Tibial nerve (tissue), 4 donors: ENCODE measurements around the gene FBXO27.

Experiments
- CTCF ChIP-seq, 5 experiments: fragments of 200-600 bp in 3 of 5; fragments of 450-650 bp in 2 of 5; sonication (generic) in 3 of 5; IDR thresholded peaks; one replicate each; pipeline ENCODE4 v1.5.1; 2016 to 2019; ENCODE audit warnings: antibody characterized with exemption in 5 of 5, mild to moderate bottlenecking in 3 of 5, moderate library complexity in 2 of 5
- EP300 ChIP-seq, 2 donors: sonication (generic); formaldehyde crosslinking; IDR thresholded peaks; one replicate each; pipeline ENCODE4 v1.6.1; 2017; ENCODE audit warnings: antibody characterized with exemption in 2 of 2, mild to moderate bottlenecking in 1 of 2
- POLR2A ChIP-seq, 2 donors: fragments of 450-650 bp; IDR thresholded peaks; one replicate each; pipeline ENCODE4 v1.6.1; 2017; ENCODE audit warnings: antibody characterized with exemption in 2 of 2, mild to moderate bottlenecking in 2 of 2, moderate library complexity in 2 of 2

DNA sequence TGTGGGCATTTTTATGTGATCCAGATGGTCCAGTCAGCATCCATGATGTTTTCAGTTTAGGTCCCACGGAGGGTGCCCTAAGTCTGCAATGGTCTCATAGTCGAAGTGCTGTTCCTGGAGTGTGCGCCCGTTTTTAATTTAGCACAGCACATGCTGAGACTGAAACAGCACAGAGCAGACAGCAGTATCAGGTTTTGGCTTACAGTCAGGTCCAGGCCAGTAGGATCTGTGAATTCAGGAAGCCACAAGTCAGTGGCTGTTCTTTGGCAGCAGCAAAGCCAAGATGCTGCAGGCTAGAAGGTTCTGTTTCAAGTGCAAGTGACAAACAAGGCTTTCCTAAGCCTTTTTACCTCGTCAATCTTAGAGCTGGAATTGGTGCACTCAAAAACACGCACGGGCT is 18.3 kb downstream of the FBXO27 start:
- TF ChIP-seq CTCF (IDR thresholded peaks at IDR 0.05) (no peak), POLR2A (IDR thresholded peaks at IDR 0.05) (no peak), EP300 (IDR thresholded peaks at IDR 0.05) (no peak)
